Thoracic aorta (tissue), 2 donors: Measurements from ENCODE around the gene MAP3K4. TPM values are rescaled to one million over a fixed set of nuclear protein-coding genes. Genes with fewer than 3 reads are reported as not detected.

Experiments
- ATAC-seq: fragments of 150-250 bp; one replicate; pipeline ENCODE4 v1.8.0; 2017; ENCODE audit warnings: low read depth; ENCODE audit not compliant: insufficient number of reproducible peaks, low FRiP score
- DNase-seq: peaks from one replicate; pipeline ENCODE4 v3.0.0-alpha.2; 2020; ENCODE audit warnings: low spot score
- H3K27ac ChIP-seq, 2 donors: fragments of 200-600 bp; sonication (generic); 1 replicate in 1 of 2; 2 replicates in 1 of 2; pipeline ENCODE4 v1.5.1; 2016; ENCODE audit warnings: mild to moderate bottlenecking in 2 of 2, moderate library complexity in 2 of 2
- H3K27me3 ChIP-seq: fragments of 200-600 bp; sonication (generic); replicated peaks from 2 replicates; pipeline ENCODE4 v1.6.0; 2016; ENCODE audit warnings: mild to moderate bottlenecking; ENCODE audit not compliant: insufficient read depth
- H3K36me3 ChIP-seq: fragments of 200-600 bp; sonication (generic); one replicate; pipeline ENCODE4 v1.5.1; 2016
- H3K4me1 ChIP-seq, 2 donors: fragments of 200-600 bp; sonication (generic); 1 replicate in 1 of 2; 2 replicates in 1 of 2; pipeline versions ENCODE4 v1.5.1 to v1.6.0; 2016; ENCODE audit warnings: low read depth in 2 of 2, mild to moderate bottlenecking in 1 of 2; ENCODE audit not compliant: control insufficient read depth in 1 of 2
- H3K4me3 ChIP-seq: fragments of 200-600 bp; sonication (generic); 2 replicates; pipeline ENCODE4 v1.5.1; 2016; ENCODE audit warnings: mild to moderate bottlenecking
- H3K9me3 ChIP-seq: fragments of 200-600 bp; sonication (generic); 2 replicates; pipeline ENCODE4 v1.5.1; 2016
- total RNA-seq, 2 donors: library from RNA; depleted of rRNA; stranded (reverse); fragments of >200 nt; gene quantifications; one replicate each; pipeline versions ENCODE4 v1.1.0 to v1.2.3, GENCODE V29; 2016
- TF ChIP-seq, protein P1 (sequence below): fragments of 200-600 bp; sonication (generic); IDR thresholded peaks from one replicate; pipeline ENCODE4 v1.5.1; 2019; ENCODE audit warnings: antibody characterized with exemption

Gene MAP3K4
- total RNA-seq, 2 donors from 2014 or later = 22.6 to 25.3 TPM

DNA sequence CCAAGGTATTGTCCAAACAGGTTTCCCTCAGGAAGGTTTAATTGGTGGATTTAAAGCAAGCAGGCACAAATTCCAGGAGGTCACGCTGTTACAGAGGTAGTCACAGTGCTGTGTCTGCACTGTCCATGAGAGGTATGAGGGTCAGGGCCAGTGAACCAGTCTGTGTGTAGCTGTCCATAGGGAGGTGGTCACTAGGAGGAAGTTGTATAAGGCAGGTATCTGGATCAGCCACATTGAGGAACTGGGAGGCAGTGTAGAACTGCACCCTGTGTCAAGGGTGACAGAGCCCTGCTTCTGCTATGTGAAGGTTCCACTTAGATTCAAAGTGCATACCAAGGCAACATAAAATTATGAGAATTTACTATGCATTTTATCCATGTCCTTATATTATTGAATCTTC lies 73.3 kb downstream of the MAP3K4 start:
- H3K27ac ChIP-seq = no peak overlapping the region
- no peaks in the 10 kb centered on the region for H3K36me3 ChIP-seq
- H3K9me3 ChIP-seq = no peaks in the 10 kb centered on the region
- no peak for ATAC-seq
- DNase-seq = no peak
- TF ChIP-seq, protein P1, sequence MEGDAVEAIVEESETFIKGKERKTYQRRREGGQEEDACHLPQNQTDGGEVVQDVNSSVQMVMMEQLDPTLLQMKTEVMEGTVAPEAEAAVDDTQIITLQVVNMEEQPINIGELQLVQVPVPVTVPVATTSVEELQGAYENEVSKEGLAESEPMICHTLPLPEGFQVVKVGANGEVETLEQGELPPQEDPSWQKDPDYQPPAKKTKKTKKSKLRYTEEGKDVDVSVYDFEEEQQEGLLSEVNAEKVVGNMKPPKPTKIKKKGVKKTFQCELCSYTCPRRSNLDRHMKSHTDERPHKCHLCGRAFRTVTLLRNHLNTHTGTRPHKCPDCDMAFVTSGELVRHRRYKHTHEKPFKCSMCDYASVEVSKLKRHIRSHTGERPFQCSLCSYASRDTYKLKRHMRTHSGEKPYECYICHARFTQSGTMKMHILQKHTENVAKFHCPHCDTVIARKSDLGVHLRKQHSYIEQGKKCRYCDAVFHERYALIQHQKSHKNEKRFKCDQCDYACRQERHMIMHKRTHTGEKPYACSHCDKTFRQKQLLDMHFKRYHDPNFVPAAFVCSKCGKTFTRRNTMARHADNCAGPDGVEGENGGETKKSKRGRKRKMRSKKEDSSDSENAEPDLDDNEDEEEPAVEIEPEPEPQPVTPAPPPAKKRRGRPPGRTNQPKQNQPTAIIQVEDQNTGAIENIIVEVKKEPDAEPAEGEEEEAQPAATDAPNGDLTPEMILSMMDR = no peak
- no peaks in the 10 kb centered on the region for H3K27me3 ChIP-seq
- H3K4me1 ChIP-seq = no peaks in the 10 kb centered on the region
- no peak overlapping the region for H3K4me3 ChIP-seq

DNA sequence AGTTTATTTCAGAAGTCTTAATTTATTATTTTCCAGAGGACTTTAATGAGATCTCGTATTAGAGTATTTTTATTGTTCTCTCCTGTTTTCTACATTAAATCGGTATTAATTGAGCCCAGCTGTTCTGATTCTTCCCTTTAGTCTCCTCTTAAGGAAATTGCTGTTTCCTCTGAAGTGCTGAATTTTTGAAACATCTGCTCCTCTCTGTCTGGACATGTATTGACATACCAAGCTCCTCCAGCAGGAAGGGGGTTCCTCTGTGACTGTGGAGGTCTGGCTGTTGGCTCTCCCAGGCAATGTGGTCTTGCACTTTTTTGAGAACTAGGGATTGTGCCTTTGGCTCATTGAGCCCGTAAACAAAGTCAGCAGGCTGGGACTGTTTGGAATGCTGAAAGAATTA lies 74.9 kb downstream of the MAP3K4 start:
- Histone ChIP-seq H3K36me3 (no peaks in the 10 kb centered on the region), H3K4me1 (no peaks in the 10 kb centered on the region), H3K9me3 (no peaks in the 10 kb centered on the region), H3K27me3 (no peaks in the 10 kb centered on the region), H3K4me3 (no peak overlapping the region), H3K27ac (no peak overlapping the region)
- ATAC-seq (no peak), DNase-seq (no peak)
- TF ChIP-seq, protein P1 = no peak

DNA sequence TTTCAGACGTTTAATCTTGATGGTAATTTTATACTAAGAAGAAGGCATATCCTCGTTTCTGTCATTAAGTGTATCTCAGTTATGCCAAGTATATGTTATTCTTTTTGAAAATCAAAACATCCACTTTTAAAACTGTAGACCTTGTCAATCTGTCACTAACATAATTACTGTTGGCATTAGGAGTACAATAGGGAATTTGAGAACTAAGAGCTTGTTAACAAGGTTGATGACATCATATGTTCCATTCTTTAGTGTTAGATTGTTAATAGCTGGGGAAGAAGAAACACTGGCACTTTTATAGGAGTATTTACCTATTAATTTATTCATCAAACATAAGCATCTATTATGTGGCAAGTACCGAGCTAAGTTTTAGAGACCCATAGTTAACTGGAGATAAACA lies 76.2 kb downstream of the MAP3K4 start:
- no peak overlapping the region for H3K4me3 ChIP-seq
- no peak for DNase-seq
- no peaks in the 10 kb centered on the region for H3K36me3 ChIP-seq
- no peaks in the 10 kb centered on the region for H3K9me3 ChIP-seq
- H3K27ac ChIP-seq = no peak overlapping the region
- no peaks in the 10 kb centered on the region for H3K4me1 ChIP-seq
- H3K27me3 ChIP-seq = no peaks in the 10 kb centered on the region
- TF ChIP-seq, protein P1 = no peak
- ATAC-seq = no peak

DNA sequence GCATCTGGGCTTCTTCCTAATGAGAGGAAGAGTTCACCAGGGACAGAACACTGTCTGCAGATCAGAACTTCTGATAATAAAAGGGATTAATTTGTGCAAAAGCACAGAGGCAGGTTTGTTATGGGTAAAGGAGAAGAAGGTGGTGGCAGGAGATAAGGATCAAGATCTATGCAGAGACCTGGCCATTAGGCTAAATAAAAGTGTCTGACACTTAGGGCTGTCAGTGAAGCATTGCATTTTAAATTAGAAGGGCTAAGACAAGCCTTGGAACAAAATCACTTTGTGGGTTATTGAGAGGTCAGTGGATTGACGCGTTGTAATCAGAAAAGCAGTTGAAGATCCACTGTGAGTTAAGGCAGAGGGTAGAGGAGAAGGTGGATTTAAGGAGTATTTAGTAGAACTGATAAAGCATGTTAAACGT lies 76.8 kb downstream of the MAP3K4 start:
- DNase-seq = no peak
- Histone ChIP-seq H3K27ac (no peak overlapping the region), H3K4me3 (no peak overlapping the region), H3K4me1 (no peaks in the 10 kb centered on the region), H3K9me3 (no peaks in the 10 kb centered on the region), H3K36me3 (no peaks in the 10 kb centered on the region), H3K27me3 (no peaks in the 10 kb centered on the region)
- TF ChIP-seq, protein P1 = no peak
- ATAC-seq = no peak

DNA sequence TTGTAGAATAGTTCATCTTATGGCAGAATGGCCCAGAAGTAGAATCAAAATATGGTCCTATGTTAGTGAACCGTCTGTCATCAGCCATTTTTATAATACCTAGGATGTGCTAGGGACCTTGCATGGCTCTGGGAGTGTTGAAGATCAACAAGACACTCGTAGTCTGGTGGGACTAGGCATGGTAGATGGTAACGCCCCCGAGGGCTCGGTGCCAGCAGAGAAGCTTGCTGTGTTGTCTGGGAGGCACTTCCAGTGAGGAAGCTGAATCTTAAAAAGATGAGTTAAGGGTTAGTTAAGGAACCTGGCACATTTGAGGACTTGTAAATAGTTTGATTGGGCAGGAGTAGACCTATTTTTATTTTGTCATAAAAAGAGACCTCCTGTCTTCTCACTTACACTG lies 82.4 kb downstream of the MAP3K4 start:
- ATAC-seq (no peak), DNase-seq (no peak)
- H3K4me1 ChIP-seq = no peaks in the 10 kb centered on the region
- no peaks in the 10 kb centered on the region for H3K9me3 ChIP-seq
- H3K27me3 ChIP-seq = no peaks in the 10 kb centered on the region
- TF ChIP-seq, protein P1 = no peak
- H3K36me3 ChIP-seq = peaks cover 16% of the 10 kb centered on the region
- H3K4me3 ChIP-seq = no peak overlapping the region
- H3K27ac ChIP-seq = no peak overlapping the region
